ENCODE measurements around the gene RER1. TPM values are rescaled to one million over a fixed set of nuclear protein-coding genes. Genes with fewer than 3 reads are reported as not detected.

RER1 gene
- total RNA-seq, 1 donor = 98.1 TPM

DNA sequence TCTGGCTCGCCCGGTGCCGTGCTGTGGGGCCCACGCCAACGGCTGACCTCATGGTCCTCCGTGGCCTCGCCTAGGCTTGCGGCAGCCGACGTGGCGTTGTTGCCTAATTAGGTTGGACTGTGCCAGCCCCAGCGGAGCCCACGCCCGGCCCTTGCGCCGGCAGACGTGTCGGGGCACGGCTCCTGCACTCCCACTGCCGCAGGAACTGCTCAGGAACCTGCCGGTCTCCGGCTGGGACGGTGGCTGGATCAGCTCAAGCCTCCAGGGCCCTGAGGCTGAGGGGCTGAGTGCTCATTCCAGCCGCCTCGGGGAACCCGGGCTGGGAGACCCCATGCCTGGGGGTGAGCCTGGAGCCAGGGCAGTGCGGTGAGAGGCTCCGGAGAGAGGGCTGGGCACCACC is 36.8 kb downstream of the RER1 start:
- no peak for DNase-seq (ENCODE audit: low read depth)
- TF ChIP-seq CTCF (IDR thresholded peaks at IDR 0.05; ENCODE audit: insufficient read depth, low read length) = no peak
- no peak overlapping the region for H3K4me3 ChIP-seq (ENCODE audit: low read depth, low read length)

DNA sequence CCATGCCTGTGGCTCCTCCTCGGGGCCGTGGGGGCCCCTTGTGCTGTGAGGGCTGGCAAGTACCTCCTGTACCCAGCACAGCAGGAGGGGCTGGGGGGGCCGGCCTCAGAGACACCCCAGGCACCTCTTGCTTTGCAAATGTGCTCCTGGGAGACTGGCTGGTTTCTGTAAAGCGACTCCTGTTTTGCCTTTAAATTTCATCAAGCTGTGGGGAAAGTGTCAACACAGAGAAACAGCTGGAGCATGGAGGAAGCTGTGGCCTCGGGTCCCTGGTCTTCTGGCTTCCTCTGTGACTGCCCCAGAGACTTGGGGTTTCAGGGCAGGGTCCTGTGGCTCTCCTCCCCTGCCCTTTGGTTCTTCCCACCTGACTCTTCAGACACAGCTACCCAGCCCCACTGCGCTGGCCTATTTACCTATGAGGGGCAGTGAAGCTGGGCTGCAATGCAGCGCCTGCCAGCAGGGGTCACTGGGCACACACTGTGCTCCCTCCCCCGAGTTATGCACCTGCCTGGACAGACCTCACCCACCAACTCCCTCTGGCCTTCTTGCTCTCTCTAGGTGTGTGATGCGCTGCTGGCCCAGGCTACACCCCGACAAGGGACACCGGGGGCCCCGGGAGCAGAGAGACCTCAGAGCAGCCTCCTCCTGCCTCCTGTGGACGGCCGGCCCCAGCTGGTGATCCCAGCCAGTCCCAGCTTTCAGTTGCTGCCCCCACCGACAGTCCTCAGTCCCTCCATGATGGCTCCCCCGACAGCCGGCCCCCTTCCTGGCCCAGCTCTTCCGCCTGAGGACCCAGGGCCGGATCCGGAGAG is 38.3 kb downstream of the RER1 start:
- no peak for DNase-seq (ENCODE audit: low read depth)

DNA sequence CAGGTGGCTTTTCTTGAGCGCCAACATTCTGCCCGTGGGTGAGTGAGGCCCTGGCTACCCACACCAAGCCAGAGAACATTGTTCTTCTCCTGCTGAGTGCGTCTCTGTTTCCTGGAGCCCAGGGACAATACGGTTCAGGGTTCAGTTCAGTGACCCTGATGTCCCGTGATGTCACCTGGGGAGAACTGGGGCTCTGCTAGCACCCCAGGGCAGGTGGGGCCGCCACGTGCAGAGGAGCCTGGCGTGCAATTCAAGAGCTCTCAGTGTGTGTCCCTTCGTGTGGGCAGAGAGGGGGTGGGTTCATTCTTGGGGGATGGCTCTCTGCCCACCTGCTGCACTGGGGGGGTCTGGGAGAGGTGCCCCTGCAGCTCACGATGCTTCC is 38.9 kb downstream of the RER1 start:
- no peak overlapping the region for H3K4me3 ChIP-seq (ENCODE audit: low read depth, low read length)
- no peak for DNase-seq (ENCODE audit: low read depth)
- no peak for TF ChIP-seq CTCF (IDR thresholded peaks at IDR 0.05; ENCODE audit: insufficient read depth, low read length)

More for the DNA sequence above, 38.3 kb downstream of the RER1 start:
- H3K4me3 ChIP-seq (ENCODE audit: low read depth, low read length) = no peak overlapping the region
- TF ChIP-seq CTCF (IDR thresholded peaks at IDR 0.05; ENCODE audit: insufficient read depth, low read length) = peak; percentile 32

GRCh38 chr1:2431103-2431502 is 39.5 kb downstream of the RER1 start:
- DNase-seq (ENCODE audit: low read depth) = no peak
- TF ChIP-seq CTCF (IDR thresholded peaks at IDR 0.05; ENCODE audit: insufficient read depth, low read length) = no peak
- H3K4me3 ChIP-seq (ENCODE audit: low read depth, low read length) = no peak overlapping the region

GRCh38 chr1:2431518-2431917 is 39.9 kb downstream of the RER1 start:
- H3K4me3 ChIP-seq (ENCODE audit: low read depth, low read length) = no peak overlapping the region
- no peak for DNase-seq (ENCODE audit: low read depth)
- no peak for TF ChIP-seq CTCF (IDR thresholded peaks at IDR 0.05; ENCODE audit: insufficient read depth, low read length)

DNA sequence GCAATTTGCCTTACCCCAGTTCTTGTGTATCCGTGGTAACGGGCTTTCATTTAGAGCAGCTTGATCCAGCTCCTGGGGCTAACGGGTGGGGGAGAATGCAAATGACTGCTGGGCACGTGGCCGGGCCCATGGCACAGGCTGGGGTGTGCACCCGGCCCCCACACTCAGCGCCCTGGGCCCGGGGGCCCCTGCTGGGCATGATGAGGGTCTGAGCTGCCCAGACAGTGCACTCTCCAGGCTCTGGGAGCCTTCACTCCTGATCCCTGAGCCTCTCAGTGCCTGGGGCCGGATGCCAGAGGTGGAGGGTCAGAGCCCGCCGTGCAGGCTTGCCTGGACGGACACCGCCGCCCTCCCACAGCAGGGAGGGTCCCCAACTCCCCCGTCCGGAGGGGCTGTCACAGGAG is 40.8 kb downstream of the RER1 start:
- no peak for DNase-seq (ENCODE audit: low read depth)
- TF ChIP-seq CTCF (IDR thresholded peaks at IDR 0.05; ENCODE audit: insufficient read depth, low read length) = no peak
- no peak overlapping the region for H3K4me3 ChIP-seq (ENCODE audit: low read depth, low read length)

- DNase-seq (ENCODE audit: low read depth) = no peak
- H3K4me3 ChIP-seq (ENCODE audit: low read depth, low read length) = no peak overlapping the region
- no peak for TF ChIP-seq CTCF (IDR thresholded peaks at IDR 0.05; ENCODE audit: insufficient read depth, low read length)
Observed at GRCh38 chr1:2433196-2433595, 41.6 kb downstream of the RER1 start.
